CD4-positive, alpha-beta T cell treated with Interleukin-4 for 1 hour (primary cell): ENCODE measurements around the gene ASNSD1.

Experiments used
- DNase-seq, 2 donors: peaks; one replicate each; pipeline ENCODE4 v3.0.0-alpha.2; 2020 to 2022

The ASNSD1 gene

GRCh38 chr2:189661148-189661956 lies at the start of gene ASNSD1:
ASNSD1 (plus strand) TSS chr2:189661459; CDS start chr2:189666133, 4,674 bp downstream.
- peak; percentile 99 to 100 for DNase-seq

GRCh38 chr2:189613077-189613636 lies 48.1 kb upstream of the ASNSD1 start:
- DNase-seq, result no peak

GRCh38 chr2:189613650-189614420 lies 47.4 kb upstream of the ASNSD1 start:
- no peak for DNase-seq

GRCh38 chr2:189614585-189614984 lies 46.7 kb upstream of the ASNSD1 start:
- DNase-seq, result no peak

GRCh38 chr2:189618197-189618596 lies 43.1 kb upstream of the ASNSD1 start:
- no peak for DNase-seq

- DNase-seq, result no peak
Observed at GRCh38 chr2:189621781-189622180, 39.5 kb upstream of the ASNSD1 start.

GRCh38 chr2:189623049-189623448 lies 38.2 kb upstream of the ASNSD1 start:
- no peak for DNase-seq

GRCh38 chr2:189624648-189625355 lies 36.5 kb upstream of the ASNSD1 start:
- no peak for DNase-seq

- no peak for DNase-seq
Observed at GRCh38 chr2:189625636-189626035, 35.6 kb upstream of the ASNSD1 start.

GRCh38 chr2:189627789-189628188 lies 33.5 kb upstream of the ASNSD1 start:
- DNase-seq, result no peak

GRCh38 chr2:189628817-189629530 lies 32.3 kb upstream of the ASNSD1 start:
- no peak for DNase-seq

- DNase-seq, result no peak
Observed at GRCh38 chr2:189629531-189630453, 31.5 kb upstream of the ASNSD1 start.

- DNase-seq, result no peak
Observed at GRCh38 chr2:189631849-189632248, 29.4 kb upstream of the ASNSD1 start.

GRCh38 chr2:189633392-189633811 lies 27.9 kb upstream of the ASNSD1 start:
- DNase-seq, result peak in 1 of 2 donors; percentile 41

- DNase-seq, result no peak
Observed at GRCh38 chr2:189635353-189635752, 25.9 kb upstream of the ASNSD1 start.

- no peak for DNase-seq
Observed at GRCh38 chr2:189638301-189639006, 22.8 kb upstream of the ASNSD1 start.

GRCh38 chr2:189639007-189639609 lies 22.2 kb upstream of the ASNSD1 start:
- DNase-seq, result no peak

GRCh38 chr2:189641002-189641401 lies 20.3 kb upstream of the ASNSD1 start:
- DNase-seq, result no peak

GRCh38 chr2:189641590-189641989 lies 19.7 kb upstream of the ASNSD1 start:
- DNase-seq, result no peak

GRCh38 chr2:189646521-189646920 lies 14.7 kb upstream of the ASNSD1 start:
- no peak for DNase-seq
